ENCODE data around the gene ARPC1A.

DNA sequence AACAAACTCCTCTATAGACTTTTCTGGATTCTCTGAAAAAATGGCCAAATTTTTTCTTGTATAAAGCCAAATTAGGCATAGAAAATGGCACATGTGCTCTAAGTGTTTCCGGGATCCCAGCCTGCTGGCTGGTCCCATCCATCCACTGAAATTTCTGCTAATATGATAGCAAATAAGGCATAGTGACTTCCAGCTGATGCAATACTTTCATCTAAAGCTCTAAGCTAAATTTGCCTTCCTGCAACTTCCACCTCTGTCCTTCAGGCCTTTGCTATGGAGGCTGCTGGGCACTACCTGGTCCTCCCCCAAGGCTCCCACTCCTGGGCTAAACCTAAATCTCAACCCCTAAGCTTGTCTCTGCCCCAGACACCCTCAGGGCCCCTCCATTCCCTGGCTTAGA lies 32.5 kb upstream of the ARPC1A start:
- TF ChIP-seq CTCF (conservative IDR thresholded peaks at IDR 0.05; ENCODE audit: low read length) (no peak), EZH2phosphoT487 (IDR thresholded peaks at IDR 0.05; ENCODE audit: borderline replicate concordance) (no peak)
